Activated naive CD4-positive, alpha-beta T cell treated with anti-CD3 and anti-CD28 coated beads, Interleukin-2, amount 50 U/mL, for 24 hours (primary cell): ENCODE results near the gene KBTBD13.

ENCODE experiments used
- H3K27ac Mint-ChIP-seq: one replicate; pipeline ENCODE4 v1.8.0; 2021; ENCODE audit warnings: mild to moderate bottlenecking, mixed read lengths
- H3K27me3 Mint-ChIP-seq: one replicate; pipeline ENCODE4 v1.8.0; 2021; ENCODE audit warnings: mixed read lengths
- H3K36me3 Mint-ChIP-seq: one replicate; pipeline ENCODE4 v1.8.0; 2021; ENCODE audit warnings: mixed read lengths
- H3K4me1 Mint-ChIP-seq: one replicate; pipeline ENCODE4 v1.8.0; 2021; ENCODE audit warnings: mixed read lengths
- H3K4me3 Mint-ChIP-seq: one replicate; pipeline ENCODE4 v1.8.0; 2021; ENCODE audit warnings: mild to moderate bottlenecking, mixed read lengths
- H3K9me3 Mint-ChIP-seq: one replicate; pipeline ENCODE4 v1.8.0; 2021; ENCODE audit warnings: mixed read lengths

The KBTBD13 gene

GRCh38 chr15:65100442-65100841 lies 23.9 kb downstream of the KBTBD13 start:
- Mint-ChIP-seq H3K27ac (no peak overlapping the region), H3K4me1 (peaks cover 4% of the 10 kb centered on the region), H3K9me3 (no peaks in the 10 kb centered on the region), H3K36me3 (peaks cover 15% of the 10 kb centered on the region), H3K27me3 (no peaks in the 10 kb centered on the region), H3K4me3 (no peak overlapping the region)

GRCh38 chr15:65101411-65101890 lies 24.9 kb downstream of the KBTBD13 start:
- H3K4me3 Mint-ChIP-seq: no peak overlapping the region
- H3K36me3 Mint-ChIP-seq: peaks cover 18% of the 10 kb centered on the region
- peaks cover 4% of the 10 kb centered on the region for H3K4me1 Mint-ChIP-seq
- no peak overlapping the region for H3K27ac Mint-ChIP-seq
- H3K9me3 Mint-ChIP-seq: no peaks in the 10 kb centered on the region
- no peaks in the 10 kb centered on the region for H3K27me3 Mint-ChIP-seq

GRCh38 chr15:65101891-65102708 lies 25.6 kb downstream of the KBTBD13 start:
- no peak overlapping the region for H3K27ac Mint-ChIP-seq
- H3K4me1 Mint-ChIP-seq: peaks cover 4% of the 10 kb centered on the region
- H3K9me3 Mint-ChIP-seq: no peaks in the 10 kb centered on the region
- no peaks in the 10 kb centered on the region for H3K27me3 Mint-ChIP-seq
- peaks cover 18% of the 10 kb centered on the region for H3K36me3 Mint-ChIP-seq
- H3K4me3 Mint-ChIP-seq: no peak overlapping the region

GRCh38 chr15:65102912-65103311 lies 26.4 kb downstream of the KBTBD13 start:
- H3K9me3 Mint-ChIP-seq: no peaks in the 10 kb centered on the region

GRCh38 chr15:65105038-65105437 lies 28.5 kb downstream of the KBTBD13 start:
- Mint-ChIP-seq H3K4me3 (no peak overlapping the region), H3K4me1 (peaks cover 4% of the 10 kb centered on the region), H3K36me3 (peaks cover 14% of the 10 kb centered on the region), H3K27ac (no peak overlapping the region), H3K27me3 (no peaks in the 10 kb centered on the region), H3K9me3 (no peaks in the 10 kb centered on the region)

More at GRCh38 chr15:65102912-65103311, 26.4 kb downstream of the KBTBD13 start:
- Mint-ChIP-seq H3K4me1 (peaks cover 4% of the 10 kb centered on the region), H3K27ac (no peak overlapping the region), H3K27me3 (no peaks in the 10 kb centered on the region), H3K36me3 (peaks cover 19% of the 10 kb centered on the region), H3K4me3 (no peak overlapping the region)

GRCh38 chr15:65106011-65106590 lies 29.6 kb downstream of the KBTBD13 start:
- no peak overlapping the region for H3K4me3 Mint-ChIP-seq
- no peaks in the 10 kb centered on the region for H3K27me3 Mint-ChIP-seq
- H3K27ac Mint-ChIP-seq: no peak overlapping the region
- peaks cover 14% of the 10 kb centered on the region for H3K36me3 Mint-ChIP-seq
- peaks cover 4% of the 10 kb centered on the region for H3K4me1 Mint-ChIP-seq
- no peaks in the 10 kb centered on the region for H3K9me3 Mint-ChIP-seq

GRCh38 chr15:65110676-65111292 lies 34.2 kb downstream of the KBTBD13 start:
- Mint-ChIP-seq H3K9me3 (no peaks in the 10 kb centered on the region), H3K27me3 (no peaks in the 10 kb centered on the region), H3K36me3 (peaks cover 16% of the 10 kb centered on the region), H3K27ac (no peak overlapping the region), H3K4me1 (no peaks in the 10 kb centered on the region), H3K4me3 (no peak overlapping the region)

GRCh38 chr15:65115086-65115485 lies 38.5 kb downstream of the KBTBD13 start, which contains the start of gene UBAP1L:
Gene UBAP1L, minus strand, starts transcription at chr15:65115200. Its CDS starts 8,985 bp downstream, at chr15:65106215.
- H3K9me3 Mint-ChIP-seq: no peaks in the 10 kb centered on the region
- H3K4me1 Mint-ChIP-seq: peaks cover 6% of the 10 kb centered on the region
- H3K27me3 Mint-ChIP-seq: no peaks in the 10 kb centered on the region
- H3K4me3 Mint-ChIP-seq: no peak within 1 kb of the TSS
- H3K27ac Mint-ChIP-seq: no peak within 1 kb of the TSS
- peaks cover 24% of the 10 kb centered on the region for H3K36me3 Mint-ChIP-seq

- Mint-ChIP-seq H3K27ac (no peak overlapping the region), H3K9me3 (no peaks in the 10 kb centered on the region), H3K4me1 (peaks cover 6% of the 10 kb centered on the region), H3K36me3 (peaks cover 24% of the 10 kb centered on the region), H3K27me3 (no peaks in the 10 kb centered on the region), H3K4me3 (no peak overlapping the region)
Observed at GRCh38 chr15:65115542-65115941, 39.0 kb downstream of the KBTBD13 start.
